HEK293T (cell line): ENCODE measurements around the gene CCDC8.

Experiments used
- CTCF ChIA-PET: fragments of 350-600 bp; formaldehyde crosslinking; extraction: SDS; loops from one replicate; lab custom pipeline; 2021; ENCODE audit warnings: antibody characterized with exemption, inconsistent platforms; lab: Yijun Ruan, JAX
- POLR2A ChIA-PET: fragments of 350-600 bp; formaldehyde crosslinking; extraction: SDS; loops from one replicate; lab custom pipeline; 2020; ENCODE audit warnings: antibody characterized with exemption, inconsistent platforms; lab: Yijun Ruan, JAX
- DNase-seq: peaks from one replicate; pipeline ENCODE4 v3.0.0; 2012; ENCODE audit warnings: mixed read lengths; ENCODE audit errors: extremely low spot score
- ARNT ChIP-seq: fragments of 450-650 bp; IDR thresholded peaks from 2 replicates; pipeline ENCODE4 v1.6.1; 2017; ENCODE audit warnings: mild to moderate bottlenecking
- BHLHE40 ChIP-seq: fragments of 450-650 bp; IDR thresholded peaks from 2 replicates; pipeline ENCODE4 v1.6.1; 2016; ENCODE audit warnings: mild to moderate bottlenecking, moderate library complexity, borderline replicate concordance
- CTBP1 ChIP-seq: fragments of 450-650 bp; IDR thresholded peaks from 2 replicates; pipeline ENCODE4 v1.6.1; 2016; ENCODE audit warnings: borderline replicate concordance
- ELF4 ChIP-seq: fragments of 450-650 bp; IDR thresholded peaks from 2 replicates; pipeline ENCODE4 v1.6.1; 2017; ENCODE audit warnings: antibody characterized with exemption
- FOXA1 ChIP-seq: fragments of 450-650 bp; IDR thresholded peaks from 2 replicates; pipeline ENCODE4 v1.6.1; 2016; ENCODE audit warnings: mild to moderate bottlenecking
- FOXK2 ChIP-seq: fragments of 450-650 bp; IDR thresholded peaks from 2 replicates; pipeline ENCODE4 v1.6.1; 2016; ENCODE audit warnings: mild to moderate bottlenecking
- FOXM1 ChIP-seq: fragments of 450-650 bp; IDR thresholded peaks from 2 replicates; pipeline ENCODE4 v1.6.1; 2017; ENCODE audit warnings: mild to moderate bottlenecking, borderline replicate concordance
- HDGF ChIP-seq: fragments of 450-650 bp; IDR thresholded peaks from 2 replicates; pipeline ENCODE4 v1.6.1; 2017; ENCODE audit warnings: antibody characterized with exemption, borderline replicate concordance
- L3MBTL2 ChIP-seq: fragments of 450-650 bp; conservative IDR thresholded peaks from 2 replicates; pipeline ENCODE4 v1.6.1; 2016; ENCODE audit warnings: mild to moderate bottlenecking
- LEF1 ChIP-seq: fragments of 450-650 bp; IDR thresholded peaks from 2 replicates; pipeline ENCODE4 v1.6.1; 2017; ENCODE audit warnings: mild to moderate bottlenecking, borderline replicate concordance
- NFRKB ChIP-seq: fragments of 450-650 bp; IDR thresholded peaks from 2 replicates; pipeline ENCODE4 v1.6.1; 2016; ENCODE audit warnings: mild to moderate bottlenecking, moderate library complexity
- SP1 ChIP-seq: fragments of 450-650 bp; IDR thresholded peaks from 2 replicates; pipeline ENCODE4 v1.6.1; 2017
- SUZ12 ChIP-seq: fragments of 450-650 bp; IDR thresholded peaks from 2 replicates; pipeline ENCODE4 v1.6.1; 2016; ENCODE audit warnings: mild to moderate bottlenecking
- TARDBP ChIP-seq: fragments of 450-650 bp; IDR thresholded peaks from 2 replicates; pipeline ENCODE4 v1.6.1; 2016
- ZNF384 ChIP-seq: fragments of 450-650 bp; IDR thresholded peaks from 2 replicates; pipeline ENCODE4 v1.6.1; 2016
- TF ChIP-seq, protein P1 (sequence below): fragments of 450-650 bp; IDR thresholded peaks from 2 replicates; pipeline ENCODE4 v1.6.1; 2016

Gene CCDC8

DNA sequence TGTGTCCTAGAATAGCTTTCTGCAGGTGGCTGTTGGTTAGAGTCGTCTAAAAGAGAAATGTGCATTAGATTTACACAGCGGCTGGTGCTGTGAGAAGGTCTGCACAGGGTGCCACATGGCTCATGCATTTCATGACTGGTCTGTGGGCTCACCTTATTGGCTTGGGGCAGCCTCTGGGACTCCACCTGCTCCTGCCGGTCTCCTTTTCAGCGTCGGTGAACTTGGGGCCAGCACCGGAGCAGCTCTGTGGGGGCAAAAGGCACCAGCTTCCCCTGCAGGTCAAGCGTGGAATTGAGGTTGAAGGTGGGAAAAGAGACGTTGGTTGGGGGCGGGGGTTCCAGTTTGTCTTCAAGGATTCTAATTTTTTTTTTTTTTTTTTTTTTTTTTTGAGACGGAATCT is 18.5 kb upstream of the CCDC8 start:
- POLR2A ChIA-PET = interaction anchor here (1.0 to 1.1 kb wide), 2 partner anchors 19 to 22 kb away, joined by 3 to 5 read pairs; partner anchors contain the start of gene CCDC8
- DNase-seq = peak; percentile 48
- CTCF ChIA-PET = interaction anchor here (0.7 to 1.1 kb wide), 4 partner anchors 26 to 842 kb away, joined by 3 to 4 read pairs (median 4); no protein-coding TSS in a partner anchor
- TF ChIP-seq ZNF384 = 0 out of 2 replicates have a peak, but pooled peaks have one; percentile 24
- TF ChIP-seq CTBP1 = no peak

DNA sequence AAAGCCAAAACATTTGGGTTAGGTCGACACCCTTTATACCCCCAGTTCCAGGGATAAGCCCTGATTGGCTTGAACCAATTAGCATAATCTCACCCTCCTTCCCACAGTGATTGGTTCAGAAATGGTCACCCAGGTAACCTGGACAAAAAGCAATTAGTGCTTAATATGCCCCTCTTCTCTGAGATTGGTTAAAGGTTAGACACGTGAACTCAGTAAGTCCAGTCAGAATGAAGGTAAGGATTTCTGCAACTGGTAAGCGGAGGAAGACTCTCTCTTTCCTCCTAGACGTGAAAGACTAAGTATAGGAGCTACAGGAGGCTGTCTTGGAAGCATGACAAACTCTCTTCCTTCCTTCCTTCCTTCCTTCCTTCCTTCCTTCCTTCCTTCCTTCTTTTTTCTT is 16.6 kb upstream of the CCDC8 start:
- DNase-seq = no peak
- TF ChIP-seq CTBP1 (no peak), TARDBP (no peak), SP1 (no peak), LEF1 (no peak), NFRKB (no peak), L3MBTL2 (no peak), FOXK2 (no peak), ARNT (no peak), BHLHE40 (no peak), ZNF384 (no peak), FOXA1 (no peak), SUZ12 (no peak), HDGF (no peak), FOXM1 (no peak), ELF4 (no peak)
- TF ChIP-seq, protein P1, sequence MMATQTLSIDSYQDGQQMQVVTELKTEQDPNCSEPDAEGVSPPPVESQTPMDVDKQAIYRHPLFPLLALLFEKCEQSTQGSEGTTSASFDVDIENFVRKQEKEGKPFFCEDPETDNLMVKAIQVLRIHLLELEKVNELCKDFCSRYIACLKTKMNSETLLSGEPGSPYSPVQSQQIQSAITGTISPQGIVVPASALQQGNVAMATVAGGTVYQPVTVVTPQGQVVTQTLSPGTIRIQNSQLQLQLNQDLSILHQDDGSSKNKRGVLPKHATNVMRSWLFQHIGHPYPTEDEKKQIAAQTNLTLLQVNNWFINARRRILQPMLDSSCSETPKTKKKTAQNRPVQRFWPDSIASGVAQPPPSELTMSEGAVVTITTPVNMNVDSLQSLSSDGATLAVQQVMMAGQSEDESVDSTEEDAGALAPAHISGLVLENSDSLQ = no peak
- CTCF ChIA-PET = no interaction called here
- POLR2A ChIA-PET = no interaction called here

DNA sequence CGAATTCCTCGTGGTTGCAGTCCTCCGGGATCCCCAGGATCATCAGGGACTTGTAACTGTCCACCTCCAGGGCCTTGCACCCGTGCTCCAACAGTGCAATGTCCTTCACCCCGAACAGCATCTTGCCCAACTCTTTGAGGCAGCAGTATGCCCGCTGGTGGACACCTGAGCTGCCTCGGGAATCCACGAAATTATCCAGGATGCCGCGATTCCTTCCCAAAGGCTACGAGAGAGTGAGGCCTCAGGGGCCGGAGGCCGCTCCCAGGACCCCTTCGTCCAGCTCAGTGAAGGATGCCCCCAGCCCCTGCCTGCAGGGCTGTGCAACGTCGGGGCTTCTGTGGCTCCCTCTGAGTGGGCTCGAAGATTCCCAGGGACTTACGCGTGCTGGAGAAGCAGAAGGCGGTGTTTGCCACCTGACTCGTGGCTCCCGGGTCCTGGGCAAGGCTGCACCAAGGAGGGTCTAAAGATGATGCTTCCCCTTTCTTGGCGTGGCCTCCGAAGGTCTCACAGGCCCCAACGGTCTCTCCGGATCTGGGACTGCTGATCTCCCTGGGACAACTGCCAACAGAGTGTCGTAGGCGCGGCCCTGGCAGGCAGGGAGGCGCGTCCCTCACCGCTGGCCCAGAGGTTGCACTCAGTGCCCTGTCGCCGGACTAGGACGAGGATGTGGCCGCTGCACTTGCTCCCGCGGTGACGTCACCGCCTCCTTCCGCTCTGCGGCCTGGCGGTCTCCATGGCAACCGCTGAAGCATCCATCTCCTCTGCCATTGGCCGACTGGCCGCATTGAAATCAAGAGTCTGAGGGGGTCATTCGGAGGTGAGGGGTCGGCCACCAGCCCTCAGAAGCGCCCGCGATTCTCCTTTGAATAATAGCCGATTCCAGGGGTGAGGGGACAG is 15.1 kb upstream of the CCDC8 start, which contains the start of gene PNMA8C:
TSS of gene PNMA8C (minus strand) at position 698 of the 897 bp plus-strand sequence. CDS start at position 121, 577 bp downstream.
- DNase-seq = no peak
- TF ChIP-seq ARNT (no peak), NFRKB (no peak), TARDBP (no peak), ELF4 (no peak), FOXA1 (no peak), SP1 (no peak), CTBP1 (no peak), BHLHE40 (no peak), FOXM1 (no peak), ZNF384 (no peak), SUZ12 (no peak)
- TF ChIP-seq, protein P1 = no peak
- ChIA-PET POLR2A (interaction anchor here (2.9 kb wide), 1 partner anchor 15 kb away, joined by 15 read pairs; the partner anchor contains the start of gene CCDC8), CTCF (no interaction called here)

DNA sequence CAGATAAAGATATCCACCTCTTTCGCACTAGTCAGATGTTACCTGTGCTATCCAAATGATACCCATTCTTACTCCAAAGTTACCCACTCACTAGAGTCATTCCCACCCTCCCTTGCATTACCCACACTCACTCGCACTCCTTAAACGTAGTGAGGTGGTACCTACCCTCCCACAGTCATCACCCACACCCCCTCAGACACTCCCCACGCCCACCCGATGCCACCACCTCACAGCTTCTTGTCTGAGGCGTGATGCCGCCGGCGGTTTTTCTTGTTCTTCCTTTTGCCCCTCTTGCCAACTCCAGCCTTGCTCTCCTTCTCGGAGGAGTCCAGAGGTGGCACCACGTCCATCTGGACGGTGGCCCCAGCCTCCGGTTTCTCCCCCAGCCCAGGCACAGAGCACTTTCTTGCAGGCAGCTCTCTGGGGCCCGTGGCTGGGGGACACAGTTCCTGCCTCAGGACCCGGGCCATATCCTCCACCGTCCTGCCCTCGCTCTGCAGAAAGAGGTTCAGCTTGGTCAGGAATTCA is 14.2 kb upstream of the CCDC8 start:
- ChIA-PET POLR2A (interaction anchor here (2.9 kb wide), 1 partner anchor 14 kb away, joined by 15 read pairs; the partner anchor contains the start of gene CCDC8), CTCF (no interaction called here)
- no peak for DNase-seq
- TF ChIP-seq CTBP1 = no peak
- TF ChIP-seq FOXM1 = no peak
- TF ChIP-seq, protein P1 = no peak
- TF ChIP-seq ZNF384 = no peak
- no peak for TF ChIP-seq BHLHE40
- no peak for TF ChIP-seq LEF1
- no peak for TF ChIP-seq SP1
- TF ChIP-seq NFRKB = no peak
- no peak for TF ChIP-seq TARDBP
- TF ChIP-seq SUZ12 = no peak
- no peak for TF ChIP-seq L3MBTL2
- TF ChIP-seq ELF4 = no peak
- TF ChIP-seq ARNT = no peak
- TF ChIP-seq FOXA1 = no peak
- TF ChIP-seq FOXK2 = no peak
- no peak for TF ChIP-seq HDGF

DNA sequence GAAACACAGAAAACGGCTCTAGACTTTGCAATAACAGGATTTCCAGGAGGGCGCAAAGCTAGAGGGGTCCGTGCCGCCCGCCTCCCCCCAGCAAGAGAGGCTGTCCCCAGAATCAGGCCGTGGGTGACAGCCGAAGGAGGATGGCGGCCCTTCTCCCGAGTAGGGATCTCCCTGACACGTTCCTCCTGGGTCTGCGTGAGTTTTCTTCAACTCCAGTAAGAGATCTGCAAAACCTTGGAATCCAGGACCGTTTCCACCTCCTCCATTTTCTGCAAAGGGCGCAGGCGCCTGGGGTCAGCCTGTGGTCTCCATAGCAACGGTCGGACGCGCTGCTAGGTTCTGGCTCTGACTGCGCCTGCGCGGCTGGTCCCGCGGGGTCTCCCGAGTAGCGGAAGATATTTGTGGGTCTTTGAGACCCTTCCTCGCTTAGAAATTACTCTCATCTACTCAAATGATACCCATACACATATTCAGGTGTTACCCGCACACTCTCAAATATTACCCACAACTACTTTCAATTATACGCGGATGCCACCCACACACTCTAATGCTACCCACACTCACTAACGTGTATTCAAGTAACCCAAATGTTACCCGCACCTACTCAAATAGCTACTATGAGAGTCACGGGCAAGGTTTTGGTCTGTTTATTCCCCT is 13.3 kb upstream of the CCDC8 start:
- ChIA-PET POLR2A (interaction anchor here (2.9 kb wide), 1 partner anchor 13 kb away, joined by 15 read pairs; the partner anchor contains the start of gene CCDC8), CTCF (no interaction called here)
- DNase-seq = no peak
- TF ChIP-seq SUZ12 (no peak), FOXM1 (no peak), CTBP1 (no peak), SP1 (no peak), NFRKB (no peak), L3MBTL2 (no peak), BHLHE40 (no peak), TARDBP (no peak), ZNF384 (no peak)
- TF ChIP-seq, protein P1 = no peak
